ENCODE measurements around the gene ASXL1. TPM values are rescaled to one million over a fixed set of nuclear protein-coding genes. Genes with fewer than 3 reads are reported as not detected.

ASXL1 gene
- total RNA-seq, 1 experiment from 2014 or later: 52.2 TPM

DNA sequence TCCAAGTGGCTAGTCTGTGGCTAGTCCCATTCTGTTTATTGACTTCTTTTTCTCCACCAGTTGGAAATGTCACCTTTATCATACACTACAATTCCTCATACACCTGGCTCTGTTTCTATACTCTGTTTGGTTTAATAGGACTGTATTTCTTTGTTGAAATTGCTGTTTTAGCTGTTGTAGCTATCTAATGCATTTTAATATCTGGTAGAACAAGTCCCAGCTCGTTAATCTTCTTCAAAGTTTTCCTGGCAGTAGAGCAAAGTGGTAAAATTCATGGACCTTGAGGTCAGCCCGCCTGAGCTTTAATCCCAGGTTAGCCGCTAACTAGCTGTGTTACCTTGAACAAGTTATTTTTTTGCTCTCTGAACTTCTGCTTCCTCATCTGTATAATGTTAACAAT lies 9.9 kb upstream of the ASXL1 start:
- no peaks in the 10 kb centered on the region for H3K9me2 ChIP-seq (ENCODE audit: insufficient read depth)
- no peak for ATAC-seq
- no peak for TF ChIP-seq RAD21 (IDR thresholded peaks at IDR 0.05; ENCODE audit: low read depth)
- TF ChIP-seq CEBPB (IDR thresholded peaks at IDR 0.05; ENCODE audit: low read depth): no peak
- TF ChIP-seq POLR2AphosphoS5 (IDR thresholded peaks at IDR 0.05; ENCODE audit: low read depth, low read length): no peak
- TF ChIP-seq SP1 (IDR thresholded peaks at IDR 0.05; ENCODE audit: low read depth): no peak
- TF ChIP-seq TCF7L2 (IDR thresholded peaks at IDR 0.05; ENCODE audit: borderline replicate concordance, extremely low read depth, insufficient read depth, insufficient read length): no peak
- TF ChIP-seq JUND (IDR thresholded peaks at IDR 0.05): no peak
- TF ChIP-seq ZFX (IDR thresholded peaks at IDR 0.05): no peak
- no peak for TF ChIP-seq EGR1 (IDR thresholded peaks at IDR 0.05; ENCODE audit: low read depth)
- no peak for TF ChIP-seq EZH2phosphoT487 (IDR thresholded peaks at IDR 0.05; ENCODE audit: borderline replicate concordance)
- no peak for TF ChIP-seq ELF1 (IDR thresholded peaks at IDR 0.05; ENCODE audit: borderline replicate concordance, low read depth)
- TF ChIP-seq, protein P1, sequence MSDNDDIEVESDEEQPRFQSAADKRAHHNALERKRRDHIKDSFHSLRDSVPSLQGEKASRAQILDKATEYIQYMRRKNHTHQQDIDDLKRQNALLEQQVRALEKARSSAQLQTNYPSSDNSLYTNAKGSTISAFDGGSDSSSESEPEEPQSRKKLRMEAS (IDR thresholded peaks at IDR 0.05): no peak
- TF ChIP-seq, protein P2, sequence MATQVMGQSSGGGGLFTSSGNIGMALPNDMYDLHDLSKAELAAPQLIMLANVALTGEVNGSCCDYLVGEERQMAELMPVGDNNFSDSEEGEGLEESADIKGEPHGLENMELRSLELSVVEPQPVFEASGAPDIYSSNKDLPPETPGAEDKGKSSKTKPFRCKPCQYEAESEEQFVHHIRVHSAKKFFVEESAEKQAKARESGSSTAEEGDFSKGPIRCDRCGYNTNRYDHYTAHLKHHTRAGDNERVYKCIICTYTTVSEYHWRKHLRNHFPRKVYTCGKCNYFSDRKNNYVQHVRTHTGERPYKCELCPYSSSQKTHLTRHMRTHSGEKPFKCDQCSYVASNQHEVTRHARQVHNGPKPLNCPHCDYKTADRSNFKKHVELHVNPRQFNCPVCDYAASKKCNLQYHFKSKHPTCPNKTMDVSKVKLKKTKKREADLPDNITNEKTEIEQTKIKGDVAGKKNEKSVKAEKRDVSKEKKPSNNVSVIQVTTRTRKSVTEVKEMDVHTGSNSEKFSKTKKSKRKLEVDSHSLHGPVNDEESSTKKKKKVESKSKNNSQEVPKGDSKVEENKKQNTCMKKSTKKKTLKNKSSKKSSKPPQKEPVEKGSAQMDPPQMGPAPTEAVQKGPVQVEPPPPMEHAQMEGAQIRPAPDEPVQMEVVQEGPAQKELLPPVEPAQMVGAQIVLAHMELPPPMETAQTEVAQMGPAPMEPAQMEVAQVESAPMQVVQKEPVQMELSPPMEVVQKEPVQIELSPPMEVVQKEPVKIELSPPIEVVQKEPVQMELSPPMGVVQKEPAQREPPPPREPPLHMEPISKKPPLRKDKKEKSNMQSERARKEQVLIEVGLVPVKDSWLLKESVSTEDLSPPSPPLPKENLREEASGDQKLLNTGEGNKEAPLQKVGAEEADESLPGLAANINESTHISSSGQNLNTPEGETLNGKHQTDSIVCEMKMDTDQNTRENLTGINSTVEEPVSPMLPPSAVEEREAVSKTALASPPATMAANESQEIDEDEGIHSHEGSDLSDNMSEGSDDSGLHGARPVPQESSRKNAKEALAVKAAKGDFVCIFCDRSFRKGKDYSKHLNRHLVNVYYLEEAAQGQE (IDR thresholded peaks at IDR 0.05; ENCODE audit: low read depth): no peak
- TF ChIP-seq POLR2A (IDR thresholded peaks at IDR 0.05; ENCODE audit: borderline replicate concordance, extremely low read depth, insufficient read depth, insufficient read length): no peak
- no peak for TF ChIP-seq EZH2 (IDR thresholded peaks at IDR 0.05)
- TF ChIP-seq FOSL1 (IDR thresholded peaks at IDR 0.05; ENCODE audit: low read depth): no peak
- no peak for TF ChIP-seq CBX3 (IDR thresholded peaks at IDR 0.05; ENCODE audit: low read depth)
- TF ChIP-seq, protein P3, sequence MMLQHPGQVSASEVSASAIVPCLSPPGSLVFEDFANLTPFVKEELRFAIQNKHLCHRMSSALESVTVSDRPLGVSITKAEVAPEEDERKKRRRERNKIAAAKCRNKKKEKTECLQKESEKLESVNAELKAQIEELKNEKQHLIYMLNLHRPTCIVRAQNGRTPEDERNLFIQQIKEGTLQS (IDR thresholded peaks at IDR 0.05): no peak
- no peaks in the 10 kb centered on the region for H3K36me3 ChIP-seq (ENCODE audit: control insufficient read depth in 1 of 2, insufficient read depth in 2 of 2, low read length in 2 of 2)
- intact Hi-C loops (cut with micrococcal nuclease): no loop called here
- no peak overlapping the region for H3K9ac ChIP-seq (ENCODE audit: low read length)
- DNase-seq (ENCODE audit: low read depth, low spot score): no peak
- no peak overlapping the region for H3K27ac ChIP-seq (ENCODE audit: low read depth, low read length)
- ChIA-PET CTCF (no interaction called here), POLR2A (no interaction called here), RAD21 (ENCODE audit: low non-redundant PET in 1 of 2, low total read pairs in 2 of 2, uncharacterized antibody in 2 of 2, unreplicated experiment in 2 of 2) (no interaction called here)
- no peaks in the 10 kb centered on the region for H4K20me1 ChIP-seq (ENCODE audit: insufficient read depth)
- H3K4me1 ChIP-seq (ENCODE audit: control insufficient read depth in 1 of 2, insufficient read depth in 2 of 2, low read length in 2 of 2): no peaks in the 10 kb centered on the region
- BruUV-seq (replicated peaks): no TSS peak
- H3K4me3 ChIP-seq (replicated peaks in 1 of 2; ENCODE audit: low read depth in 1 of 2, low read length in 2 of 2): no peak overlapping the region
- no peaks in the 10 kb centered on the region for H3K79me2 ChIP-seq (ENCODE audit: insufficient read depth, low read length)
- no peak overlapping the region for H3K4me2 ChIP-seq (ENCODE audit: low read length)
- no peaks in the 10 kb centered on the region for H3K9me3 ChIP-seq (ENCODE audit: control insufficient read depth in 1 of 2, insufficient read depth in 1 of 2, low read depth in 1 of 2, low read length in 2 of 2)
- H2AFZ ChIP-seq (ENCODE audit: low read depth, low read length, poor library complexity, severe bottlenecking): no peak overlapping the region
- no peaks in the 10 kb centered on the region for H3K27me3 ChIP-seq (ENCODE audit: insufficient read depth, low read length)
